ENCODE measurements around the gene TYK2.
"Not testable (repeated sequence)": the region's sequence is repeated elsewhere in the genome, so short reads cannot be mapped to it uniquely, and the experiment has no call there.

Gene TYK2

DNA sequence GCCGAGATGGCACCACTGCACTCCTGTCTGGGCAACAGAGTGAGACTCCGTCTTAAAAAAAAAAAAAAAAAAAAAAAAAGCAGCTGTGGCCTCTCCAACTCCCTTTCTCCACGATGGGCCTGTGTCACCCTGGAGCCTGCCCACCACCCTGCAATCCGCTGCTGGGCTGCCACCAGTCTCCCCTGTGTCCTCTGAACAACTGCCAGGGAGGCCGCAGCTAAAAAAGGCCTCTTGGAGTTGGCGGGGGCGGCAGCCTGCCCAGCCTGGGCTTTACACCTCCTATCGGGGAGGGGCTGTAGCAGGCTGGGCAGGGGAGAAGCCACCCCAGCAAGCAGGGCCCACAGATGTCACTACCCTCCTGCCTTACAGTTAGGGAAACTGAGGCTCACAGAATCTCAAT, 19.5 kb upstream of the TYK2 start:
- intact Hi-C loops (cut with micrococcal nuclease): no loop called here
- Mint-ChIP-seq H3K4me3 (no peak overlapping the region), H3K9me3 (no peaks in the 10 kb centered on the region), H3K27me3 (no peaks in the 10 kb centered on the region), H3K36me3 (ENCODE audit: low read depth) (peaks cover 74% of the 10 kb centered on the region), H3K4me1 (ENCODE audit: low read depth) (peaks cover 72% of the 10 kb centered on the region), H3K27ac (no peak overlapping the region)

DNA sequence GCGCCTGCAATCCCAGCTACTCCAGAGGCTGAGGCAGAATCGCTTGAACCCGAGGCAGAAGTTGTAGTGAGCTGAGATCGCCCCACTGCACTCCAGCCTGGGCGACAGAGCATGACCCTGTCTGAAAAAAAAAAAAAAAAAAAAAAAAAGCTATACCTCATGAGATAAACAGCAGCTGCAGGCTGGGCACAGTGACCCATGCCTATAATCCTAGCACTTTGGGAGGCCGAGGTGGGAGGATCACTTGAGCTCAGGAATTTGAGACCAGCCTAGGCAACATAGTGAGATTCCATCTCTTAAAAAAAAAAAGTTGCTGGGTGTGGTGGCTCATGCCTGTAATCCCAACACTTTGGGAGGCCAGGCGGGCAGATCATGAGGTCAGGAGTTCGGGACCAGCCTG, 19.0 kb upstream of the TYK2 start:
- Mint-ChIP-seq H3K36me3 (ENCODE audit: low read depth) (peaks cover 79% of the 10 kb centered on the region), H3K27ac (peak overlapping the region; percentile 47), H3K4me1 (ENCODE audit: low read depth) (peaks cover 67% of the 10 kb centered on the region)
- intact Hi-C loops (cut with micrococcal nuclease); H3K9me3 Mint-ChIP-seq; H3K27me3 Mint-ChIP-seq; H3K4me3 Mint-ChIP-seq: not testable (repeated sequence)

- Mint-ChIP-seq H3K4me3 (no peak overlapping the region), H3K9me3 (no peaks in the 10 kb centered on the region), H3K36me3 (ENCODE audit: low read depth) (peaks cover 82% of the 10 kb centered on the region), H3K27ac (peak overlapping the region; percentile 47), H3K4me1 (ENCODE audit: low read depth) (peaks cover 64% of the 10 kb centered on the region), H3K27me3 (no peaks in the 10 kb centered on the region)
- intact Hi-C loops (cut with micrococcal nuclease): no loop called here
Observed at GRCh38 chr19:10398819-10399218, 18.4 kb upstream of the TYK2 start.

GRCh38 chr19:10395917-10396316, 15.5 kb upstream of the TYK2 start:
- Mint-ChIP-seq H3K27ac (no peak overlapping the region), H3K4me3 (no peak overlapping the region), H3K4me1 (ENCODE audit: low read depth) (peaks cover 42% of the 10 kb centered on the region), H3K9me3 (no peaks in the 10 kb centered on the region), H3K36me3 (ENCODE audit: low read depth) (peaks cover 93% of the 10 kb centered on the region), H3K27me3 (no peaks in the 10 kb centered on the region)
- intact Hi-C loops (cut with micrococcal nuclease): no loop called here

- intact Hi-C loops (cut with micrococcal nuclease): no loop called here
- Mint-ChIP-seq H3K4me3 (no peak overlapping the region), H3K9me3 (no peaks in the 10 kb centered on the region), H3K36me3 (ENCODE audit: low read depth) (peaks cover 97% of the 10 kb centered on the region), H3K27me3 (no peaks in the 10 kb centered on the region), H3K4me1 (ENCODE audit: low read depth) (peaks cover 38% of the 10 kb centered on the region), H3K27ac (no peak overlapping the region)
Observed at GRCh38 chr19:10395436-10395835, 15.1 kb upstream of the TYK2 start.

DNA sequence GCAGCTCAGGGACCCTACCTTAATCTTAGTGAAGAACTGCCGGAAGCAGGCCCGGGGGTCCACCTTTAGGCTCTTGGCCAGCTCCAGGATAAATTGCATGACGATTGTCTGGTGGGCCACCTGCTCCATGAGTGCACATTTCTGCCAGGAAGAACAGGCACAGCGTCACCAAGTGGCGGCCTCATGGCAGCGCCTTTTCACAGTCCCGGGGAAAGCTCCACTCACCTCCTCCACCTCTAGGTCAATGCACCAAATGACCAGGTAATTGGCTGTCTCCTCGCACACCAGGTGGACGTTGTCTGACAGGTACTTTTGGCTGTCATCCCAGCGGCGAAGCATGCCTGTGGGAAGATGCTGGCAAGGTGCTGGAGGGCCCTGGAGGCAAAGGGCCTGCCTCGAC, 14.6 kb upstream of the TYK2 start:
- Mint-ChIP-seq H3K4me3 (no peak overlapping the region), H3K27me3 (no peaks in the 10 kb centered on the region), H3K27ac (no peak overlapping the region), H3K4me1 (ENCODE audit: low read depth) (peaks cover 36% of the 10 kb centered on the region), H3K36me3 (ENCODE audit: low read depth) (peaks cover 97% of the 10 kb centered on the region), H3K9me3 (no peaks in the 10 kb centered on the region)
- intact Hi-C loops (cut with micrococcal nuclease): no loop called here

DNA sequence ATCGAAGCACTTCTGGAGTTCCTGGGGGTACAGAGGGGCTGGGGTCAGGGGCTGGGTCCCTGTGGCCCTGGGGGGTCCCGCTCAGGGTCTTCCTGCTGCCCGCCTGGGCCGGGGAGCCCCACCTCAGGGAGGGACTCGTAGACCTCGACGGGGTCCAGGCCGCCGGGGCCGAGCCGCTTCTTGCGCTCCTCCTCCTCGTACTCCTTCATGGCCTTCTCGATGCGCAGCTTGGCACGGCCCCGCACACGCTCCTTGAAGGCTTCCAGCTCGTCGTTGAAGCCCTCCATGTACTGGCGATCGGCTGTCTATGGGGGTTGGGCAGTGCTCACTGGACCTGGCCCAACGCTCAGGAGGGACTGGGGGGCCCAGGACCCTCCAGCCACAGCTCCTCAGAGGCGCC, 12.8 kb upstream of the TYK2 start:
- no peak overlapping the region for H3K27ac Mint-ChIP-seq
- no peaks in the 10 kb centered on the region for H3K9me3 Mint-ChIP-seq
- intact Hi-C loops (cut with micrococcal nuclease): no loop called here
- H3K4me1 Mint-ChIP-seq (ENCODE audit: low read depth): peaks cover 34% of the 10 kb centered on the region
- H3K27me3 Mint-ChIP-seq: no peaks in the 10 kb centered on the region
- H3K36me3 Mint-ChIP-seq (ENCODE audit: low read depth): peaks cover 88% of the 10 kb centered on the region
- no peak overlapping the region for H3K4me3 Mint-ChIP-seq

- Mint-ChIP-seq H3K36me3 (ENCODE audit: low read depth) (peaks cover 78% of the 10 kb centered on the region), H3K27me3 (no peaks in the 10 kb centered on the region), H3K27ac (no peak overlapping the region), H3K4me3 (no peak overlapping the region), H3K9me3 (no peaks in the 10 kb centered on the region), H3K4me1 (ENCODE audit: low read depth) (peaks cover 27% of the 10 kb centered on the region)
- intact Hi-C loops (cut with micrococcal nuclease): no loop called here
Observed at GRCh38 chr19:10392120-10392519, 11.7 kb upstream of the TYK2 start.

DNA sequence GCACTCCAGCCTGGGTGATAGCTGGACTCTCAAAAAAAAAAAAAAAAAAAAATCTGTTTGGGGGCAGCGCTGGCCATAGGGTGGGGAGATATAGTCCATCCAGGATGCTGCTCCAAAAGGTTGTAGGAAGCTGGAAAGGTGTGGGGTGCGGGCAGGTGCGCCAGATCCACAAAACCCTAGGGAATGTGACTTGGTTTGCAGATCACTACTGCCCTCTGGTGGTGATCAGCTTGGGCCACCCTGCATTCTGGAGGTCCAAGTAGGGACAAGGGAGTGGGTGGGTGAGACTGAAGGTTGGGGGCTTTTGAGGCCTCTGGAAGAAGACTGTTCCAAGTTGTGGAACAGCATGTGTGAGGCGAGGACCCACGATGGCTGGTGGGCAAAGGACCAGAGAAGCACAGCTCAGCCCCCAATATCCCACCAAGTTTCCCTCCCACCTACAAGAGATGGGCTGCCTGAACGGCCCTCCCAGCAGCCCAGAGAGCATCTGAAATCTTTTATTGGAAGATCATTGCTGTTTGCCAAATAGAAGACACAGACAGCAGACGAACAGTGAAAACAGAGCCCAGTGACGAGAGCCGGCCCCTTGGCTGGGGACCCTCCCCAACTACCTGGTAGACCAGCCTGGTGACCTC, 10.4 kb upstream of the TYK2 start:
- Mint-ChIP-seq H3K4me3 (no peak overlapping the region), H3K36me3 (ENCODE audit: low read depth) (peaks cover 65% of the 10 kb centered on the region), H3K9me3 (no peaks in the 10 kb centered on the region), H3K27me3 (no peaks in the 10 kb centered on the region), H3K27ac (no peak overlapping the region), H3K4me1 (ENCODE audit: low read depth) (peaks cover 14% of the 10 kb centered on the region)
- intact Hi-C loops (cut with micrococcal nuclease): no loop called here

DNA sequence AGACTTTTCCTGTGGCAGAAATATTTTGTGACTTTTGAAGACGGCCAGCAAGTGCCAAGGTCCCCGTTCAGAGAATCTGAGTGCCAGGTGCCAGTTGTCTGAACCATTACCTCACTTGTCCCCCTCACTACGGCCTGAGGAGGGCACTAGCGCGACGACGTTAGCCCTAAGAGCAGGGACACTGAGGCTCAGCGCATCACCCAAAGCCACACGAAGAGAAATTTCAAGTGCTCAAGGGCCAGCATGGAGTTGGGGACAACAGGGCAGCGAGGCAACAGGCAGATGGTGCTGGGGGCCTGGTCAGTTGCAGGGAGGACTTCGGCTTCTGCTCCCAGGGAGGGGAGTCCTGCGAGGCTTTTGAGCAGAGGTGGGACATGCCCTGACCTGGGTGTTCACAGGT, 9.5 kb upstream of the TYK2 start:
- peaks cover 12% of the 10 kb centered on the region for H3K4me1 Mint-ChIP-seq (ENCODE audit: low read depth)
- H3K4me3 Mint-ChIP-seq: no peak overlapping the region
- no peaks in the 10 kb centered on the region for H3K27me3 Mint-ChIP-seq
- no peak overlapping the region for H3K27ac Mint-ChIP-seq
- no peaks in the 10 kb centered on the region for H3K9me3 Mint-ChIP-seq
- H3K36me3 Mint-ChIP-seq (ENCODE audit: low read depth): peaks cover 56% of the 10 kb centered on the region
- intact Hi-C loops (cut with micrococcal nuclease): loop anchor here (1.0 to 5.0 kb wide), 3 partner anchors 121 to 458 kb away; no protein-coding TSS in a partner anchor

DNA sequence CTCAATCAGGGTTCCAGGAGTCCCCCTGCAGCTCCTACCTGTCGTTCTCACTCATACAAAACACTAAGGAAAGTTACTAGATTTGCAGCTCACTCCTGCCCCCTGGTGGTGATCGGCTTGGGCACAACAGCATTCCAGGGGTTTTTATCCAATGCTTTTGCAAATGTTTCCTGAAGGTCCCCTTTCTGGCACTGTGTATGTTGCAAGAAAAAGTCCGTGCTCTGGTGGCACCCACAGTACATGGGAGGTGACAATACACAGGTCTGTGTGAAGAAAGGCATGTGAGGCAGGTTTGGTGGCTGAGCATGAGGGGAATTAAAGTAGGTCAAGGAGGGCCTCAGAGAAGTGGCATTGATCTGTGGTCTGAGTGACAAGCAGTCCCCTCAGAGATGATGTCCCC, 8.6 kb upstream of the TYK2 start:
- Mint-ChIP-seq H3K9me3 (no peaks in the 10 kb centered on the region), H3K27me3 (no peaks in the 10 kb centered on the region), H3K4me1 (ENCODE audit: low read depth) (peaks cover 12% of the 10 kb centered on the region), H3K27ac (no peak overlapping the region), H3K4me3 (no peak overlapping the region), H3K36me3 (ENCODE audit: low read depth) (peaks cover 46% of the 10 kb centered on the region)
- intact Hi-C loops (cut with micrococcal nuclease): loop anchor here (1.0 to 5.0 kb wide), 3 partner anchors 120 to 457 kb away; no protein-coding TSS in a partner anchor

- peaks cover 15% of the 10 kb centered on the region for H3K36me3 Mint-ChIP-seq (ENCODE audit: low read depth)
- H3K9me3 Mint-ChIP-seq: no peaks in the 10 kb centered on the region
- no peak overlapping the region for H3K4me3 Mint-ChIP-seq
- H3K4me1 Mint-ChIP-seq (ENCODE audit: low read depth): peaks cover 32% of the 10 kb centered on the region
- no peaks in the 10 kb centered on the region for H3K27me3 Mint-ChIP-seq
- intact Hi-C loops (cut with micrococcal nuclease): no loop called here
- no peak overlapping the region for H3K27ac Mint-ChIP-seq
Observed at GRCh38 chr19:10384580-10384979, 4.2 kb upstream of the TYK2 start.

DNA sequence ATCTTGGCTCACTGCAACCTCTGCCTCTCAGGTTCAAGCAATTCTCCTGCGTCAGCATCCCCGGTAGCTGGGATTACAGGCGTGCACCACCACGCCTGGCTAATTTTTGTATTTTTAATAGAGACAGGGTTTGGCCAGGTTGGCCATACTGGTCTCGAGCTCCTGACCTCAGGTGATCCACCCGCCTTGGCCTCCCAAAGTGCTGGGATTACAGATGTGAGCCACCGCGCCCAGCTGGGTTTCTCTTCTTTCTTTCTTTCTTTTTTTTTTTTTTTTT, 2.8 kb upstream of the TYK2 start:
- peak overlapping the region; percentile 94 for H3K27ac Mint-ChIP-seq
- H3K27me3 Mint-ChIP-seq; intact Hi-C loops (cut with micrococcal nuclease): not testable (repeated sequence)

DNA sequence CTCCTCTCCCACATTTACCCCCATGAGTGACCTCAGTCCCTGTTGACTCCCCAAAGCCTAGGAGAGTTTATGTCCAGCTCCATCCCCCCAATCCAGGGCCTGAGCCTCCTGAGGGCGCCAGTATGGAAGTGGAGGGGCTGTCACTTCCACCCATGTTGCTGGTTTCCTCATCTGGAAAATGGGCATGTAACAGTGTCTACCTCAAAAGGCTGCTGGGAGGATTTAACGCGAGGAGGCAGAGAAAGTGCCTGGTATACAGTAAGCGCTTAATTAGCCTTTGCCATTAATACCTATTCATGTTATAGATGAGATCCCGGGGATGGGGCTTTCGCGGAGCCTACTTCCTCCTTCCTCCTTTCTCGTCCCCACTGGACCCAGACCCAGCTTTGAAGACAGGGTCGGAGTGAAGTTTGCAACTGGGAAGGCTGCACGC, 476 bp downstream of the TYK2 start:
- Mint-ChIP-seq H3K27ac (peak overlapping the region; percentile 94), H3K9me3 (no peaks in the 10 kb centered on the region), H3K36me3 (ENCODE audit: low read depth) (peaks cover 53% of the 10 kb centered on the region), H3K4me3 (peak overlapping the region; percentile 96), H3K4me1 (ENCODE audit: low read depth) (peaks cover 44% of the 10 kb centered on the region), H3K27me3 (no peaks in the 10 kb centered on the region)
- intact Hi-C loops (cut with micrococcal nuclease): no loop called here

More for the DNA sequence above, 2.8 kb upstream of the TYK2 start:
- peaks cover 33% of the 10 kb centered on the region for H3K4me1 Mint-ChIP-seq (ENCODE audit: low read depth)
- not testable (repeated sequence) for H3K9me3 Mint-ChIP-seq
- H3K36me3 Mint-ChIP-seq (ENCODE audit: low read depth): peaks cover 23% of the 10 kb centered on the region
- peak overlapping the region; percentile 42 for H3K4me3 Mint-ChIP-seq

DNA sequence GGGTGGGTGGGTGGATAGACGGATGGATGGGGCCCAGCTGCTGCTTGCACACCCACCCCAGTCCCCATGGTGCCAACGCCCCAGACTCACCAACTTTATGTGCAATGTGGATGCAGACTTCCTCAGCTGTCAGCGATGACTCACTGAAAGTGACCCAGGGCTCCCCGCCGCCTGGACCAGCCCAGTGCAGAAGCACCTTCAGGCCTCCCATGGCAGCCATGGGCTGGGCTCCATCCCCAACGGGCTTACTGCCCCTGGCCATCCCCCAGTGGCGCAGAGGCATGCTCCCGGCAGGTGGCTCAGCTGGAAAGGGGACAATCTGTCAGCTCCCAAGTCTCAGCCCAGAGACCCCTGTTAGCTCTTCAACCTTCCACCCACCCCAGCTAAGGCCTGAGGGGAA, 2.2 kb downstream of the TYK2 start:
- peaks cover 50% of the 10 kb centered on the region for H3K4me1 Mint-ChIP-seq (ENCODE audit: low read depth)
- H3K4me3 Mint-ChIP-seq: no peak overlapping the region
- H3K9me3 Mint-ChIP-seq: no peaks in the 10 kb centered on the region
- intact Hi-C loops (cut with micrococcal nuclease): no loop called here
- peaks cover 67% of the 10 kb centered on the region for H3K36me3 Mint-ChIP-seq (ENCODE audit: low read depth)
- H3K27me3 Mint-ChIP-seq: no peaks in the 10 kb centered on the region
- H3K27ac Mint-ChIP-seq: no peak overlapping the region
